Keratinocyte (primary cell): Measurements from ENCODE around the gene RB1. TPM values are rescaled to one million over a fixed set of nuclear protein-coding genes. Genes with fewer than 3 reads are reported as not detected.

Experiments
- DNase-seq: peaks from one replicate; pipeline ENCODE4 v3.0.0-alpha.2; 2011; ENCODE audit warnings: low read depth, missing footprints, low spot score
- FAIRE-seq: peaks from 2 replicates; lab custom pipeline; 2011; peaks lifted over from hg19 to GRCh38; lab: Jason Lieb, UNC
- H2AFZ ChIP-seq: 2 replicates; pipeline ENCODE4 v1.6.0; 2012; ENCODE audit warnings: low read length, control low read depth, inconsistent platforms; ENCODE audit not compliant: control insufficient read depth
- H3K27ac ChIP-seq: 2 replicates; pipeline ENCODE4 v1.5.1; 2011; ENCODE audit warnings: low read length; ENCODE audit not compliant: control insufficient read depth, insufficient read depth
- H3K27me3 ChIP-seq: 3 replicates; pipeline ENCODE4 v1.6.0; 2011; ENCODE audit warnings: low read length; ENCODE audit not compliant: control insufficient read depth, insufficient read depth; ENCODE audit errors: extremely low read depth
- H3K36me3 ChIP-seq, 2 experiments: 2 replicates in 1 of 2; 3 replicates in 1 of 2; pipeline ENCODE4 v1.5.1; 2011; ENCODE audit warnings: low read length in 2 of 2, mild to moderate bottlenecking in 1 of 2; ENCODE audit not compliant: control insufficient read depth in 2 of 2, insufficient read depth in 2 of 2; ENCODE audit errors: extremely low read depth in 1 of 2
- H3K4me1 ChIP-seq: 3 replicates; pipeline ENCODE4 v1.5.1; 2011; ENCODE audit warnings: low read length; ENCODE audit not compliant: control insufficient read depth, insufficient read depth; ENCODE audit errors: extremely low read depth
- H3K4me2 ChIP-seq: 3 replicates; pipeline ENCODE4 v1.6.0; 2011; ENCODE audit warnings: low read depth, low read length; ENCODE audit not compliant: control insufficient read depth, insufficient read depth; ENCODE audit errors: extremely low read depth
- H3K4me3 ChIP-seq, 3 experiments: fragments of 200-600 bp in 1 of 3; sonication (generic) in 1 of 3; 2 replicates in 2 of 3; 3 replicates in 1 of 3; pipeline ENCODE4 v1.5.1; 2011 to 2016; ENCODE audit warnings: low read length in 3 of 3, mild to moderate bottlenecking in 3 of 3, control low read depth in 2 of 3, inconsistent platforms in 1 of 3, low read depth in 1 of 3, mixed read lengths in 1 of 3, mixed run types in 1 of 3, moderate library complexity in 1 of 3; ENCODE audit not compliant: control insufficient read depth in 2 of 3, insufficient read depth in 2 of 3; ENCODE audit errors: extremely low read depth in 1 of 3
- H3K79me2 ChIP-seq: 2 replicates; pipeline ENCODE4 v1.6.0; 2012; ENCODE audit warnings: low read length; ENCODE audit not compliant: control insufficient read depth, insufficient read depth
- H3K9ac ChIP-seq: 3 replicates; pipeline ENCODE4 v1.6.0; 2011; ENCODE audit warnings: low read length; ENCODE audit not compliant: control insufficient read depth, insufficient read depth; ENCODE audit errors: extremely low read depth
- H3K9me1 ChIP-seq: 3 replicates; pipeline ENCODE4 v1.6.0; 2011; ENCODE audit warnings: low read length; ENCODE audit not compliant: control insufficient read depth, insufficient read depth; ENCODE audit errors: extremely low read depth
- H3K9me3 ChIP-seq: 2 replicates; pipeline ENCODE4 v1.5.1; 2012; ENCODE audit warnings: low read depth, low read length; ENCODE audit not compliant: control insufficient read depth
- H4K20me1 ChIP-seq: 3 replicates; pipeline ENCODE4 v1.6.0; 2011; ENCODE audit warnings: low read length; ENCODE audit not compliant: control insufficient read depth, insufficient read depth; ENCODE audit errors: extremely low read depth
- CTCF ChIP-seq, 3 experiments: IDR thresholded peaks in 1 of 3; conservative IDR thresholded peaks in 1 of 3; optimal IDR thresholded peaks in 1 of 3; 2 replicates in 2 of 3; 3 replicates in 1 of 3; pipeline versions ENCODE3 to v1.5.1; 2011; ENCODE audit warnings: low read length in 3 of 3, mild to moderate bottlenecking in 3 of 3, moderate library complexity in 2 of 3, control low read depth in 1 of 3, inconsistent platforms in 1 of 3; ENCODE audit not compliant: insufficient read depth in 2 of 3; ENCODE audit errors: extremely low read depth in 1 of 3
- EZH2 ChIP-seq: IDR thresholded peaks from one replicate; pipeline ENCODE4 v1.6.1; 2012; ENCODE audit warnings: inconsistent platforms, mild to moderate bottlenecking, low read length, moderate library complexity
- dilution Hi-C: fragments of 300-500 bp; cut with MboI; formaldehyde crosslinking; loops from one replicate; pipeline ENCODE4 v1.7.0; 2020; ENCODE audit warnings: low sequenced_read_pairs; ENCODE audit not compliant: extremely low pct_ligation_motif_present
- polyA plus RNA-seq, 5 experiments: library from polyadenylated mRNA; depleted of rRNA in 3 of 5; stranded (reverse) in 3 of 5; stranded (forward) in 1 of 5; unstranded in 1 of 5; fragments of >200 nt; gene quantifications; 1 replicate in 1 of 5; 2 replicates in 3 of 5; 3 replicates in 1 of 5; pipeline versions ENCODE4 v1.2.1 to v1.2.3, GENCODE V29; 2011 to 2012; ENCODE audit warnings: missing spikeins in 2 of 5, low read depth in 1 of 5, low replicate concordance in 1 of 5

The RB1 gene
- polyA plus RNA-seq, 1 donor (not counting 4 experiments of a cell fraction or from before 2014, with no cell fraction given) = 22.4 TPM

- no peaks in the 10 kb centered on the region for H3K9me1 ChIP-seq
- no peak overlapping the region for H3K4me3 ChIP-seq
- H3K79me2 ChIP-seq = no peaks in the 10 kb centered on the region
- H3K27ac ChIP-seq = no peak overlapping the region
- H2AFZ ChIP-seq = no peak overlapping the region
- no peaks in the 10 kb centered on the region for H3K27me3 ChIP-seq
- H3K4me1 ChIP-seq = peaks cover 12% of the 10 kb centered on the region
- no peak overlapping the region for H3K9ac ChIP-seq
- no peaks in the 10 kb centered on the region for H4K20me1 ChIP-seq
- FAIRE-seq = no peak
- TF ChIP-seq EZH2 = no peak
- no peak for TF ChIP-seq CTCF (optimal IDR thresholded peaks at IDR 0.05 in 1 of 3, IDR thresholded peaks at IDR 0.05 in 1 of 3, conservative IDR thresholded peaks at IDR 0.05 in 1 of 3; ENCODE audit: extremely low read depth in 1 of 3, insufficient read depth in 2 of 3, low read length in 3 of 3)
- dilution Hi-C loops = no loop called here
- peaks cover 1% of the 10 kb centered on the region for H3K9me3 ChIP-seq
- no peaks in the 10 kb centered on the region for H3K36me3 ChIP-seq
- no peak for DNase-seq
- H3K4me2 ChIP-seq = peak overlapping the region; percentile 10
These were observed 128.6 kb downstream of the RB1 start for GRCh38 chr13:48431987-48432615.

DNA sequence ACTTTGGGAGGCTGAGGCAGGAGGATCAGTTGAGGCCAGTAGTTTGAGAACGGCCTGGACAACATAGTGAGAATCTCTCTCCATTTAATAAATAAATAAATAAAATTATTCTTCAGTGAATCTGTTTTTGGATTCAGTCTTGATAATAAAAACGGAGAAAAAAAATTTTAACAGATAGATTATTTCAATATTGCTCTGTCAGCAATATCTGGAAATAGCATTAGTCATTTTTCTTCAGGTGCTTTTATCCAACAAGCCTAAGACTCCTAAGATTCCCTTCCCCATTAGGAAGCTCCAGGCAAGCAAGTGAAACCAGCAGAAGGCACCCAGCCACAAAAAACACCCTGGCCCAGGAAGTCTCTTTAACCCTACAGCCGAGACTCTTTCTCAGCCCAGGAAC lies 130.6 kb downstream of the RB1 start:
- dilution Hi-C loops = no loop called here
- TF ChIP-seq CTCF (optimal IDR thresholded peaks at IDR 0.05 in 1 of 3, IDR thresholded peaks at IDR 0.05 in 1 of 3, conservative IDR thresholded peaks at IDR 0.05 in 1 of 3; ENCODE audit: extremely low read depth in 1 of 3, insufficient read depth in 2 of 3, low read length in 3 of 3) (no peak), EZH2 (no peak)
- Histone ChIP-seq H3K4me3 (no peak overlapping the region), H3K4me1 (peaks cover 19% of the 10 kb centered on the region), H3K27me3 (no peaks in the 10 kb centered on the region), H3K27ac (no peak overlapping the region), H3K9me3 (no peaks in the 10 kb centered on the region), H3K79me2 (no peaks in the 10 kb centered on the region), H3K9ac (no peak overlapping the region), H3K9me1 (no peaks in the 10 kb centered on the region), H4K20me1 (no peaks in the 10 kb centered on the region), H3K4me2 (peak overlapping the region; percentile 30), H3K36me3 (no peaks in the 10 kb centered on the region), H2AFZ (no peak overlapping the region)
- FAIRE-seq (no peak), DNase-seq (no peak)
